Measurements from ENCODE around the gene PPP1R14B.

- TF ChIP-seq REST (IDR thresholded peaks at IDR 0.05; ENCODE audit: low read depth) (no peak), RAD21 (IDR thresholded peaks at IDR 0.05; ENCODE audit: low read depth) (no peak), CEBPB (IDR thresholded peaks at IDR 0.05) (no peak), EP300 (IDR thresholded peaks at IDR 0.05; ENCODE audit: borderline replicate concordance) (no peak), CREB1 (IDR thresholded peaks at IDR 0.05; ENCODE audit: low read depth) (no peak), NFIC (IDR thresholded peaks at IDR 0.05) (no peak), USF1 (IDR thresholded peaks at IDR 0.05) (no peak), TAF1 (IDR thresholded peaks at IDR 0.05; ENCODE audit: low read depth) (no peak), MAX (IDR thresholded peaks at IDR 0.05) (no peak), YY1 (IDR thresholded peaks at IDR 0.05; ENCODE audit: low read depth) (no peak), FOXM1 (IDR thresholded peaks at IDR 0.05; ENCODE audit: borderline replicate concordance, low read depth) (no peak), ZBTB7A (IDR thresholded peaks at IDR 0.05; ENCODE audit: low read depth) (no peak), TEAD4 (IDR thresholded peaks at IDR 0.05) (no peak)
Observed at GRCh38 chr11:64237484-64237951, 9.2 kb downstream of the PPP1R14B start.

All from Ishikawa (cell line).